Islet precursor cell (in vitro differentiated cells): Measurements from ENCODE around the gene KLHL15.

Experiments
- DNase-seq: peaks from one replicate; pipeline ENCODE4 v3.0.0-alpha.2; 2018

The KLHL15 gene

GRCh38 chrX:23945206-23945605 is 81.8 kb downstream of the KLHL15 start:
- no peak for DNase-seq

GRCh38 chrX:23944234-23944633 is 82.8 kb downstream of the KLHL15 start:
- no peak for DNase-seq

- no peak for DNase-seq
Measured at GRCh38 chrX:23939203-23939602, 87.8 kb downstream of the KLHL15 start.

GRCh38 chrX:23938690-23939089 is 88.3 kb downstream of the KLHL15 start:
- no peak for DNase-seq

- no peak for DNase-seq
Measured at GRCh38 chrX:23937100-23937499, 89.9 kb downstream of the KLHL15 start.

GRCh38 chrX:23936180-23936579 is 90.8 kb downstream of the KLHL15 start:
- no peak for DNase-seq

- no peak for DNase-seq
Measured at GRCh38 chrX:23935106-23935505, 91.9 kb downstream of the KLHL15 start.
